Tibial artery (tissue), 4 donors: ENCODE data around the gene ALDH1A3.

Experiments used
- DNase-seq, 2 donors: peaks; one replicate each; pipeline ENCODE4 v3.0.0-alpha.2; 2019
- H3K27ac ChIP-seq, 2 donors: fragments of 200-600 bp; sonication (generic) in 1 of 2; 1 replicate in 1 of 2; 2 replicates in 1 of 2; pipeline ENCODE4 v1.5.1; 2018 to 2019; ENCODE audit warnings: mild to moderate bottlenecking in 1 of 2
- H3K27me3 ChIP-seq, 2 donors: fragments of 200-600 bp; sonication (generic) in 1 of 2; one replicate each; pipeline versions ENCODE4 v1.5.1 to v1.6.0; 2016 to 2019
- H3K36me3 ChIP-seq, 3 donors: fragments of 200-600 bp; sonication (generic) in 2 of 3; one replicate each; pipeline ENCODE4 v1.5.1; 2016 to 2019; ENCODE audit warnings: mild to moderate bottlenecking in 2 of 3
- H3K4me1 ChIP-seq, 4 donors: fragments of 200-600 bp; sonication (generic) in 2 of 4; 1 replicate in 3 of 4; 2 replicates in 1 of 4; pipeline ENCODE4 v1.5.1; 2016 to 2019
- H3K4me3 ChIP-seq, 2 donors: fragments of 200-600 bp; sonication (generic) in 1 of 2; 1 replicate in 1 of 2; 2 replicates in 1 of 2; pipeline ENCODE4 v1.5.1; 2018 to 2019; ENCODE audit warnings: mild to moderate bottlenecking in 2 of 2
- H3K9me3 ChIP-seq, 3 donors: fragments of 200-600 bp; sonication (generic) in 1 of 3; one replicate each; pipeline ENCODE4 v1.5.1; 2016 to 2019
- intact Hi-C: fragments of 100-400 bp; cut with DNase I; formaldehyde crosslinking; loops from one replicate; pipeline ENCODE4 v1.15.0; 2023; ENCODE audit warnings: low total_unique reads
- TF ChIP-seq, protein P1 (sequence below), 2 experiments: fragments of 200-600 bp in 1 of 2; fragments of 450-650 bp in 1 of 2; IDR thresholded peaks; one replicate each; pipeline ENCODE4 v1.5.1; 2017 to 2019; ENCODE audit warnings: antibody characterized with exemption in 2 of 2, mild to moderate bottlenecking in 1 of 2, moderate library complexity in 1 of 2

The ALDH1A3 gene

GRCh38 chr15:100931143-100931890, 51.7 kb downstream of the ALDH1A3 start:
- Histone ChIP-seq H3K27me3 (no peaks in the 10 kb centered on the region), H3K4me3 (no peak overlapping the region), H3K36me3 (peaks cover under 1 to 7% (median under 1%) of the 10 kb centered on the region in 3 donors), H3K9me3 (no peaks in the 10 kb centered on the region), H3K4me1 (no peaks in the 10 kb centered on the region), H3K27ac (no peak overlapping the region)
- TF ChIP-seq, protein P1, sequence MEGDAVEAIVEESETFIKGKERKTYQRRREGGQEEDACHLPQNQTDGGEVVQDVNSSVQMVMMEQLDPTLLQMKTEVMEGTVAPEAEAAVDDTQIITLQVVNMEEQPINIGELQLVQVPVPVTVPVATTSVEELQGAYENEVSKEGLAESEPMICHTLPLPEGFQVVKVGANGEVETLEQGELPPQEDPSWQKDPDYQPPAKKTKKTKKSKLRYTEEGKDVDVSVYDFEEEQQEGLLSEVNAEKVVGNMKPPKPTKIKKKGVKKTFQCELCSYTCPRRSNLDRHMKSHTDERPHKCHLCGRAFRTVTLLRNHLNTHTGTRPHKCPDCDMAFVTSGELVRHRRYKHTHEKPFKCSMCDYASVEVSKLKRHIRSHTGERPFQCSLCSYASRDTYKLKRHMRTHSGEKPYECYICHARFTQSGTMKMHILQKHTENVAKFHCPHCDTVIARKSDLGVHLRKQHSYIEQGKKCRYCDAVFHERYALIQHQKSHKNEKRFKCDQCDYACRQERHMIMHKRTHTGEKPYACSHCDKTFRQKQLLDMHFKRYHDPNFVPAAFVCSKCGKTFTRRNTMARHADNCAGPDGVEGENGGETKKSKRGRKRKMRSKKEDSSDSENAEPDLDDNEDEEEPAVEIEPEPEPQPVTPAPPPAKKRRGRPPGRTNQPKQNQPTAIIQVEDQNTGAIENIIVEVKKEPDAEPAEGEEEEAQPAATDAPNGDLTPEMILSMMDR (IDR thresholded peaks at IDR 0.05), result no peak
- DNase-seq, result no peak
- intact Hi-C loops, result no loop called here

- H3K4me3 ChIP-seq, result no peak overlapping the region
- TF ChIP-seq, protein P1 (IDR thresholded peaks at IDR 0.05), result no peak
- DNase-seq, result no peak
- no peaks in the 10 kb centered on the region for H3K9me3 ChIP-seq
- H3K36me3 ChIP-seq, result peaks cover 0 to 5% (median 4%) of the 10 kb centered on the region in 3 donors
- no peaks in the 10 kb centered on the region for H3K4me1 ChIP-seq
- no peaks in the 10 kb centered on the region for H3K27me3 ChIP-seq
- intact Hi-C loops, result no loop called here
- H3K27ac ChIP-seq, result no peak overlapping the region
These were observed 53.2 kb downstream of the ALDH1A3 start for GRCh38 chr15:100932676-100933348.

DNA sequence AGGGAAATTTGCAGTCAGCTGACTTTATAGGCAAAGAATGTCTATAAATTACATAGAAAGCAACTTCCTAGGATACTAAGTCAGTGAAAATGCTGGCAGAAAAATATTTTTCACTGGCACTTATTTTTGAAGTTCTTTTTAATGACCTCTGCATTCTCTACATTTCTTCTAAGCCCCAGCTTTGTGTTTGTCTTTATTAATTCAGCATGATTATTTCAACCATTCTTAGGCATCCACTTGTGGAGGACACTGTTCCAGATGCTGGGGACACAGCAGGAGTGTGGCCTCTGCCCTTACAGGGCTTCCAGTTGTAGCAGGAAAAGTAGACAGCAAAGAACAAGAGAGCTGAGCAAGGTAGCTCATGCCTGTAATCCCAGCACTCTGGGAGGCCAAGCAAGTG, 54.5 kb downstream of the ALDH1A3 start:
- H3K4me1 ChIP-seq, result no peaks in the 10 kb centered on the region
- H3K27ac ChIP-seq, result no peak overlapping the region
- no peaks in the 10 kb centered on the region for H3K9me3 ChIP-seq
- no peak overlapping the region for H3K4me3 ChIP-seq
- TF ChIP-seq, protein P1 (IDR thresholded peaks at IDR 0.05), result no peak
- H3K36me3 ChIP-seq, result peaks cover 0 to 4% (median 0%) of the 10 kb centered on the region in 3 donors
- no peak for DNase-seq
- intact Hi-C loops, result no loop called here
- no peaks in the 10 kb centered on the region for H3K27me3 ChIP-seq

DNA sequence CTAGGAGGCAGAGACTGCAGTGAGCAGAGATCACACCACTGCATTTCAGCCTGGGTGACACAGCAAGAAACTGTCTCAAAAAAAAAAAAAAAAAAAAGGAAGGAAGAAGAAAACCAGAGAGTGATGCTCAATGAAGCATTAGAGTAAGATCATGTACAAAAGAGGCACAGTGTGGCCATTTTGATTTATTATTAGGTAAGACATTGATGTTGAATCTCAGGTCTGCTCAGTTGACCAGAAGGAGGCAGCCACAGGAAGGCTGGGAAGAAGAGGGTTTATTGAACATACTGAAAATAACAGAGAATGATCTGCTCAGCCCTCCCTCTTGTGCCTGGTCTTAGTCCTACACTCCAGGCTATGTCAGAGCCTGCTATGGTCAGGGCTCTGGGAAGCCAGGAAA, 55.1 kb downstream of the ALDH1A3 start:
- no peaks in the 10 kb centered on the region for H3K9me3 ChIP-seq
- no peaks in the 10 kb centered on the region for H3K27me3 ChIP-seq
- no peak overlapping the region for H3K4me3 ChIP-seq
- H3K4me1 ChIP-seq, result no peaks in the 10 kb centered on the region
- no peak for DNase-seq
- H3K36me3 ChIP-seq, result peaks cover 0 to 4% (median 0%) of the 10 kb centered on the region in 3 donors
- intact Hi-C loops, result no loop called here
- TF ChIP-seq, protein P1 (IDR thresholded peaks at IDR 0.05), result no peak
- no peak overlapping the region for H3K27ac ChIP-seq

- H3K27me3 ChIP-seq, result no peaks in the 10 kb centered on the region
- no peaks in the 10 kb centered on the region for H3K4me1 ChIP-seq
- H3K27ac ChIP-seq, result no peak overlapping the region
- DNase-seq, result no peak
- no peak overlapping the region for H3K4me3 ChIP-seq
- H3K9me3 ChIP-seq, result no peaks in the 10 kb centered on the region
- TF ChIP-seq, protein P1 (IDR thresholded peaks at IDR 0.05), result no peak
- peaks cover 0 to 4% (median 0%) of the 10 kb centered on the region in 3 donors for H3K36me3 ChIP-seq
- intact Hi-C loops, result no loop called here
These were observed 57.5 kb downstream of the ALDH1A3 start for GRCh38 chr15:100937171-100937570.
